HEK293T (cell line): ENCODE data around the gene UNCX.
"Not testable (repeated sequence)": the region's sequence is repeated elsewhere in the genome, so short reads cannot be mapped to it uniquely, and the experiment has no call there.

Experiments
- CTCF ChIA-PET: fragments of 350-600 bp; formaldehyde crosslinking; extraction: SDS; loops from one replicate; lab custom pipeline; 2021; ENCODE audit warnings: antibody characterized with exemption, inconsistent platforms; lab: Yijun Ruan, JAX
- POLR2A ChIA-PET: fragments of 350-600 bp; formaldehyde crosslinking; extraction: SDS; loops from one replicate; lab custom pipeline; 2020; ENCODE audit warnings: antibody characterized with exemption, inconsistent platforms; lab: Yijun Ruan, JAX
- DNase-seq: peaks from one replicate; pipeline ENCODE4 v3.0.0; 2012; ENCODE audit warnings: mixed read lengths; ENCODE audit errors: extremely low spot score
- ARNT ChIP-seq: fragments of 450-650 bp; IDR thresholded peaks from 2 replicates; pipeline ENCODE4 v1.6.1; 2017; ENCODE audit warnings: mild to moderate bottlenecking
- BHLHE40 ChIP-seq: fragments of 450-650 bp; IDR thresholded peaks from 2 replicates; pipeline ENCODE4 v1.6.1; 2016; ENCODE audit warnings: mild to moderate bottlenecking, moderate library complexity, borderline replicate concordance
- CTBP1 ChIP-seq: fragments of 450-650 bp; IDR thresholded peaks from 2 replicates; pipeline ENCODE4 v1.6.1; 2016; ENCODE audit warnings: borderline replicate concordance
- ELF4 ChIP-seq: fragments of 450-650 bp; IDR thresholded peaks from 2 replicates; pipeline ENCODE4 v1.6.1; 2017; ENCODE audit warnings: antibody characterized with exemption
- FOXA1 ChIP-seq: fragments of 450-650 bp; IDR thresholded peaks from 2 replicates; pipeline ENCODE4 v1.6.1; 2016; ENCODE audit warnings: mild to moderate bottlenecking
- FOXK2 ChIP-seq: fragments of 450-650 bp; IDR thresholded peaks from 2 replicates; pipeline ENCODE4 v1.6.1; 2016; ENCODE audit warnings: mild to moderate bottlenecking
- FOXM1 ChIP-seq: fragments of 450-650 bp; IDR thresholded peaks from 2 replicates; pipeline ENCODE4 v1.6.1; 2017; ENCODE audit warnings: mild to moderate bottlenecking, borderline replicate concordance
- HDGF ChIP-seq: fragments of 450-650 bp; IDR thresholded peaks from 2 replicates; pipeline ENCODE4 v1.6.1; 2017; ENCODE audit warnings: antibody characterized with exemption, borderline replicate concordance
- L3MBTL2 ChIP-seq: fragments of 450-650 bp; conservative IDR thresholded peaks from 2 replicates; pipeline ENCODE4 v1.6.1; 2016; ENCODE audit warnings: mild to moderate bottlenecking
- LEF1 ChIP-seq: fragments of 450-650 bp; IDR thresholded peaks from 2 replicates; pipeline ENCODE4 v1.6.1; 2017; ENCODE audit warnings: mild to moderate bottlenecking, borderline replicate concordance
- NFRKB ChIP-seq: fragments of 450-650 bp; IDR thresholded peaks from 2 replicates; pipeline ENCODE4 v1.6.1; 2016; ENCODE audit warnings: mild to moderate bottlenecking, moderate library complexity
- SP1 ChIP-seq: fragments of 450-650 bp; IDR thresholded peaks from 2 replicates; pipeline ENCODE4 v1.6.1; 2017
- SUZ12 ChIP-seq: fragments of 450-650 bp; IDR thresholded peaks from 2 replicates; pipeline ENCODE4 v1.6.1; 2016; ENCODE audit warnings: mild to moderate bottlenecking
- TARDBP ChIP-seq: fragments of 450-650 bp; IDR thresholded peaks from 2 replicates; pipeline ENCODE4 v1.6.1; 2016
- ZNF384 ChIP-seq: fragments of 450-650 bp; IDR thresholded peaks from 2 replicates; pipeline ENCODE4 v1.6.1; 2016
- TF ChIP-seq, protein P1 (sequence below): fragments of 450-650 bp; IDR thresholded peaks from 2 replicates; pipeline ENCODE4 v1.6.1; 2016

Gene UNCX

GRCh38 chr7:1196950-1197349 is 35.7 kb upstream of the UNCX start:
- no peak for DNase-seq
- POLR2A ChIA-PET: no interaction called here

DNA sequence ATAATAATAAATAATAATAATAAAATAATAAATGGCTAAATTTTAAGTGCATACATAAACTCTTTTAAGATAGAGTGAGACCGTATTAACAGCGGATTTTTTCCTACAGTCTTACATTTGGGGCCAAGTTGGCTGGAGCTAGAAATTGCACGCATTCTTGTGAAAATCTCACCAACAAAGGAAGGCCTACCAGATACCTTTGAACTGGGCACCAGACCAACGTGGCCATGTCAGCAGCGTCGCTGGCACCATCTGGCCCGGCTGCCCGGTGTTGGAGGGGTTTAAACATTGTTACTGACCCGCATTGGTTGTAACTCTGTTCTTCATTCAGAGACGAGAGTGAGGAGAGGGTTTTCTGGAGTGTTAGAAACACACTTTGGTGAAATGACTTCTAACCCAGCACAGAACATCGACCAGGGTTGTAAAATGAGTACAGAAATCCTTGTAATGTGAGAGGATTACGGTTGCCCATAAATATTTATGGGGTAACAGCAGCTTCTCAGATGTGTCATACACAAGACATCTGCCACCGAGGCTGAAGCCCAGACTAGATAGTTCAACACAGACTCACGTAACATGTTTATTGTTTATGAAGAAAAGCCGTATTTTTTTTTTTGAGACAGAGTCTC is 34.6 kb upstream of the UNCX start:
- TF ChIP-seq LEF1 (no peak), CTBP1 (no peak), FOXA1 (no peak), NFRKB (no peak), FOXK2 (no peak), ARNT (no peak), ZNF384 (no peak), FOXM1 (no peak), ELF4 (no peak), BHLHE40 (no peak), SUZ12 (no peak), L3MBTL2 (no peak), HDGF (no peak), TARDBP (no peak), SP1 (no peak)
- TF ChIP-seq, protein P1, sequence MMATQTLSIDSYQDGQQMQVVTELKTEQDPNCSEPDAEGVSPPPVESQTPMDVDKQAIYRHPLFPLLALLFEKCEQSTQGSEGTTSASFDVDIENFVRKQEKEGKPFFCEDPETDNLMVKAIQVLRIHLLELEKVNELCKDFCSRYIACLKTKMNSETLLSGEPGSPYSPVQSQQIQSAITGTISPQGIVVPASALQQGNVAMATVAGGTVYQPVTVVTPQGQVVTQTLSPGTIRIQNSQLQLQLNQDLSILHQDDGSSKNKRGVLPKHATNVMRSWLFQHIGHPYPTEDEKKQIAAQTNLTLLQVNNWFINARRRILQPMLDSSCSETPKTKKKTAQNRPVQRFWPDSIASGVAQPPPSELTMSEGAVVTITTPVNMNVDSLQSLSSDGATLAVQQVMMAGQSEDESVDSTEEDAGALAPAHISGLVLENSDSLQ: no peak
- ChIA-PET CTCF (interaction anchor here (0.6 to 1.2 kb wide), 3 partner anchors 21 to 165 kb away, joined by 3 to 4 read pairs (median 4); no protein-coding TSS in a partner anchor), POLR2A (no interaction called here)
- DNase-seq: no peak

More at GRCh38 chr7:1196950-1197349, 35.7 kb upstream of the UNCX start:
- TF ChIP-seq ZNF384 (peak; percentile 52; the same call in 1 of the 2 replicates), FOXA1 (no peak)
- CTCF ChIA-PET: no interaction called here

DNA sequence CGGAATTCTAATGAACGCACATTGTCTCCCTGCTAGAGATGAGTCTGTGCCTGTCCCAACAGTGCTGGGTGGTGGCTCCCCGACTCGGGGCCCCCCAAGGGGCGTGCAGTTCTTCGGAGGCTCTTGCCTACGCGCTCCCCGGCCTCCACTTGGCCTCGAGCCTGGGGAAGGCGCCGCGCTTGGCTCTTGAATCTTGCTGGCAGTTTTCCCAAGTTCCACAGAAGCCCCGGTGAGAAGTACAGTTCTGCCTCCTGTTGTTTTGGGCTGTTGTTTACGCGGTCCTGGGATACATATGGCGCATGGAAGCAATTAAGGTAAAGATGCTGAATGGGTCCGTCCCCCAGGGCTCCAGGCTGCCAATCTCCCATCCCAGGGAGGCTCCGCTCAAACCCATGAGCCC is 32.6 kb upstream of the UNCX start:
- no peak for TF ChIP-seq LEF1
- no peak for TF ChIP-seq SUZ12
- TF ChIP-seq HDGF: no peak
- no peak for TF ChIP-seq FOXK2
- CTCF ChIA-PET: no interaction called here
- POLR2A ChIA-PET: no interaction called here
- no peak for DNase-seq

DNA sequence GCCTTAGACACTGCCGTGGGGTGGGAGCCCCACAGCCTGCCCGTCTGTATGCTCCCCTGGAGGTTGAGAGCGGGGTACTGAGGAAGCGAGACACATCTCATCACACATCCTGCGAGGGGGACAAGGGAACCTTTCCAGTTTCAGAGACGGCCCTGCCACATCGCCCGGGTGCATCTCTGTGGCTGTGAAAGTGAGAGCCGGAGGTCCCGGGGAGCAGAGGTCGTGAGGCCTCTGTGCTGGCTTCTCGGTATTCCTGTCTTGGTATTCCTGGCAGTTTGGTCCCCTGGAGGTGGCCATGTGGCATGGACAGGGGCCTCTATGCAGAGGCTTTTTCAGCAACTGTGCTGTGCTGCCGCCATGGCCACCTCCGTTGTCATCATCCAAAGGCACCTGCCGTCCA is 30.8 kb upstream of the UNCX start:
- POLR2A ChIA-PET: no interaction called here
- no peak for DNase-seq
- CTCF ChIA-PET: no interaction called here
- TF ChIP-seq ZNF384: no peak
- no peak for TF ChIP-seq SP1
- TF ChIP-seq FOXM1: no peak
- TF ChIP-seq CTBP1: no peak
- TF ChIP-seq NFRKB: no peak
- no peak for TF ChIP-seq BHLHE40
- TF ChIP-seq TARDBP: no peak
- TF ChIP-seq ARNT: no peak
- TF ChIP-seq FOXK2: no peak
- no peak for TF ChIP-seq LEF1
- TF ChIP-seq L3MBTL2: no peak
- TF ChIP-seq, protein P1: no peak
- TF ChIP-seq HDGF: no peak
- TF ChIP-seq ELF4: no peak
- no peak for TF ChIP-seq FOXA1

GRCh38 chr7:1202914-1203313 is 29.8 kb upstream of the UNCX start:
- CTCF ChIA-PET, DNase-seq, POLR2A ChIA-PET: not testable (repeated sequence)

- no peak for DNase-seq
- POLR2A ChIA-PET: no interaction called here
- no peak for TF ChIP-seq NFRKB
- TF ChIP-seq ARNT: no peak
- no peak for TF ChIP-seq TARDBP
- TF ChIP-seq FOXA1: no peak
- no peak for TF ChIP-seq CTBP1
- no peak for TF ChIP-seq FOXK2
- TF ChIP-seq ELF4: no peak
- no peak for TF ChIP-seq BHLHE40
- no peak for TF ChIP-seq SP1
- no peak for TF ChIP-seq ZNF384
- no peak for TF ChIP-seq HDGF
- no peak for TF ChIP-seq L3MBTL2
Measured at GRCh38 chr7:1204460-1205140, 28.1 kb upstream of the UNCX start.

DNA sequence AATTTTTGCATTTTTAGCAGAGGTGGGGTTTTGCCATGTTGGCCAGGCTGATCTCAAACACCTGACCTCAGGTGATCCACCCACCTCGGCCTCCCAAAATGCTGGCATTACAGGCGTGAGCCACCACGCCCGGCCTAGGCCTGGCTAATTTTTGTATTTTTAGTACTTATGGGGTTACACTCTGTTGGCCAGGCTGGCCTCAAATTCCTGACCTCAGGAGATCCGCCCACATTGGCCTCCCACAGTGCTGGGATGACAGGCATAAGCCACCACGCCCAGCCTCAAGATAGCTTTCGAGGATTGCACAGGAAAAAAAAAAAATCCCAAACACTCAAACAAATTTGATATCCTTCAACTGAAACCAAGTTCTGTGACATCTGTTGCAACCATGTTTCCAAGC is 26.9 kb upstream of the UNCX start:
- DNase-seq, POLR2A ChIA-PET: not testable (repeated sequence)
- CTCF ChIA-PET: interaction anchor here (1.8 kb wide), 1 partner anchor 14 kb away, joined by 6 read pairs; no protein-coding TSS in a partner anchor

More at GRCh38 chr7:1204460-1205140, 28.1 kb upstream of the UNCX start:
- CTCF ChIA-PET: interaction anchor here (0.6 to 1.8 kb wide), 2 partner anchors 15 to 206 kb away, joined by 3 to 6 read pairs; no protein-coding TSS in a partner anchor
